ENCODE results near the gene CTTNBP2NL. TPM values are rescaled to one million over a fixed set of nuclear protein-coding genes. Genes with fewer than 3 reads are reported as not detected.
"Not testable (repeated sequence)": the region's sequence is repeated elsewhere in the genome, so short reads cannot be mapped to it uniquely, and the experiment has no call there.

Gene CTTNBP2NL
- total RNA-seq, 4 donors from 2014 or later, result 53.5 to 66.6 (median 59.6) TPM

GRCh38 chr1:112436384-112437156, 40.6 kb downstream of the CTTNBP2NL start:
- DNase-seq (ENCODE audit: low spot score in 2 of 2), result no peak
- intact Hi-C loops (cut with DNase I; ENCODE audit: low total_unique reads), result no loop called here
- WGBS, 2 donors, result 86 to 93% methylated on average over 5 of the region's 5 CpGs
- no peak overlapping the region for H3K4me3 ChIP-seq (ENCODE audit: low read depth, poor library complexity, severe bottlenecking)
- TF ChIP-seq POLR2A (IDR thresholded peaks at IDR 0.05) (no peak), CTCF (IDR thresholded peaks at IDR 0.05) (no peak)

GRCh38 chr1:112438156-112438555, 42.1 kb downstream of the CTTNBP2NL start:
- H3K4me3 ChIP-seq (ENCODE audit: low read depth, poor library complexity, severe bottlenecking); DNase-seq (ENCODE audit: low spot score in 2 of 2); intact Hi-C loops (cut with DNase I; ENCODE audit: low total_unique reads): not testable (repeated sequence)
- whole genome bisulfite sequencing, 2 donors, result 70 to 80% methylated on average over 2 of the region's 2 CpGs

- WGBS, 2 donors, result 55 to 66% methylated on average over 2 of the region's 2 CpGs
- no peak overlapping the region for H3K4me3 ChIP-seq (ENCODE audit: low read depth, poor library complexity, severe bottlenecking)
- DNase-seq (ENCODE audit: low spot score in 2 of 2), result no peak
- TF ChIP-seq CTCF (IDR thresholded peaks at IDR 0.05), result no peak
- intact Hi-C loops (cut with DNase I; ENCODE audit: low total_unique reads), result no loop called here
These were observed 43.6 kb downstream of the CTTNBP2NL start for GRCh38 chr1:112439592-112439991.

GRCh38 chr1:112440574-112440973, 44.6 kb downstream of the CTTNBP2NL start:
- TF ChIP-seq POLR2A (IDR thresholded peaks at IDR 0.05), result no peak
- no peak for TF ChIP-seq CTCF (IDR thresholded peaks at IDR 0.05)
- DNase-seq (ENCODE audit: low spot score in 2 of 2), result no peak
- WGBS, 2 donors, result 81 to 88% methylated on average over 5 of the region's 5 CpGs
- no peak overlapping the region for H3K4me3 ChIP-seq (ENCODE audit: low read depth, poor library complexity, severe bottlenecking)
- intact Hi-C loops (cut with DNase I; ENCODE audit: low total_unique reads), result no loop called here

- H3K4me3 ChIP-seq (ENCODE audit: low read depth, poor library complexity, severe bottlenecking), result no peak overlapping the region
- DNase-seq (ENCODE audit: low spot score in 2 of 2), result no peak
- 68 to 81% methylated on average over 1 of the region's 1 CpG for WGBS, 2 donors
- intact Hi-C loops (cut with DNase I; ENCODE audit: low total_unique reads), result no loop called here
- TF ChIP-seq POLR2A (IDR thresholded peaks at IDR 0.05), result no peak
- no peak for TF ChIP-seq CTCF (IDR thresholded peaks at IDR 0.05)
These were observed 48.3 kb downstream of the CTTNBP2NL start for GRCh38 chr1:112444269-112444668.

GRCh38 chr1:112445596-112445995, 49.6 kb downstream of the CTTNBP2NL start:
- TF ChIP-seq POLR2A (IDR thresholded peaks at IDR 0.05), result no peak
- TF ChIP-seq CTCF (IDR thresholded peaks at IDR 0.05), result no peak
- intact Hi-C loops (cut with DNase I; ENCODE audit: low total_unique reads), result no loop called here

More at GRCh38 chr1:112445596-112445995, 49.6 kb downstream of the CTTNBP2NL start:
- WGBS, 2 donors, result 73 to 89% methylated on average over 1 of the region's 1 CpG
- H3K4me3 ChIP-seq (ENCODE audit: low read depth, poor library complexity, severe bottlenecking), result no peak overlapping the region
- DNase-seq (ENCODE audit: low spot score in 2 of 2), result no peak
